Measurements from ENCODE around the gene ADA.

DNA sequence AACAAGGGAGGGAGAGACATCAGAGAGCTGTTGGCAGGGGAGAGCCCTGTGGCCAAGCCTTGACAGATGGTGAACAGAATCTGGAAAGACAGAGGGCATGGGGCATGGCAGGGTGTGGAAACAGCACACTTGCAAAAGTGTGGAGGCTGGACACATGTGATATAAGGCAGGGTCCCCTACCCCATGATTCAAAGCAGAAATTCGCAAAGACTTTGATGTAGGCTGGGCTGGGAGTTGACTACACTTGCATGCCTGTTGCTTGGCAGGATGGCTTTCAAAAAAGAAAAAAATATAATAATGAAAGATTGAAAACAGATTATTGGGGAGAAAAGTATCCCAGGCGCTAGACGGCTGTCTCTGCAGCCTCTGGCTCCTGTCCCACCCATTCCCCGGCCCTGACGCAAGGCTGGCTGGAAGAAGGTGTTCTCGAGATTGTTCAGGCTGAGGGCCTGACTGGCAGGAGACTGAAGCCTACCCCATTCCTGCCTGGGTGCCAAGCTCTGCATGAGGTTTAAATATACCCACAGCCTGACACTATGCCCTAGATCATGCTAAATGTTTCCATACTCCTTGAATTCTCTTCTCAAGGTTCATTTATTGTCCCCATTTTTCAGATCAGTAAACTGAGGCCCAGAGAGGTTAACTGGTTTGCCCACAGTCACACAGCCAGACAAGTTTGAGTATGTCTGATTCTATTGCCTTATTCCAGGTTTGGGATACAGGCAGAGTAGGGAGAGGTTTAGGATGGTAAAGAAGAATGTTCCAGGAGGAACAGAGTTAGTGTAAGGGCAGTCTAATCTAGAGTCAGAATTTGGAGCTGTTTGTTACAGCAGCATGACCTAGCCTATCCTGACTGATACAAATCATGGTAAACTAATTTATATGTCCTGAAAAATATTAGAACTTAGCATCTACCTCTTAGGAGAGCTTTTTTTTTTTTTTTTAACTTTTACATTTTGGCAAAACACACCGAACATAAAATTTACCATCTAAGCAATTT is 40.2 kb upstream of the ADA start:
- no peak for TF ChIP-seq CTCF (IDR thresholded peaks at IDR 0.05)
- no peak for TF ChIP-seq POLR2A (IDR thresholded peaks at IDR 0.05)

Measured in Peyer's patch (tissue), 4 donors.